ENCODE data around the gene RAB13.

- TF ChIP-seq, protein P1, sequence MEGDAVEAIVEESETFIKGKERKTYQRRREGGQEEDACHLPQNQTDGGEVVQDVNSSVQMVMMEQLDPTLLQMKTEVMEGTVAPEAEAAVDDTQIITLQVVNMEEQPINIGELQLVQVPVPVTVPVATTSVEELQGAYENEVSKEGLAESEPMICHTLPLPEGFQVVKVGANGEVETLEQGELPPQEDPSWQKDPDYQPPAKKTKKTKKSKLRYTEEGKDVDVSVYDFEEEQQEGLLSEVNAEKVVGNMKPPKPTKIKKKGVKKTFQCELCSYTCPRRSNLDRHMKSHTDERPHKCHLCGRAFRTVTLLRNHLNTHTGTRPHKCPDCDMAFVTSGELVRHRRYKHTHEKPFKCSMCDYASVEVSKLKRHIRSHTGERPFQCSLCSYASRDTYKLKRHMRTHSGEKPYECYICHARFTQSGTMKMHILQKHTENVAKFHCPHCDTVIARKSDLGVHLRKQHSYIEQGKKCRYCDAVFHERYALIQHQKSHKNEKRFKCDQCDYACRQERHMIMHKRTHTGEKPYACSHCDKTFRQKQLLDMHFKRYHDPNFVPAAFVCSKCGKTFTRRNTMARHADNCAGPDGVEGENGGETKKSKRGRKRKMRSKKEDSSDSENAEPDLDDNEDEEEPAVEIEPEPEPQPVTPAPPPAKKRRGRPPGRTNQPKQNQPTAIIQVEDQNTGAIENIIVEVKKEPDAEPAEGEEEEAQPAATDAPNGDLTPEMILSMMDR (conservative IDR thresholded peaks at IDR 0.05; ENCODE audit: low read depth, low read length): no peak
- TF ChIP-seq EZH2phosphoT487 (IDR thresholded peaks at IDR 0.05; ENCODE audit: borderline replicate concordance, low read length): no peak
Observed at GRCh38 chr1:153968408-153968807, 17.7 kb downstream of the RAB13 start.

Data from PC-3 (cell line).